ENCODE data around the gene LTA4H. TPM values are rescaled to one million over a fixed set of nuclear protein-coding genes. Genes with fewer than 3 reads are reported as not detected.

Gene LTA4H
- total RNA-seq, 4 donors from 2014 or later = 66.0 to 84.7 (median 75.5) TPM

GRCh38 chr12:96006727-96007126, 28.7 kb downstream of the LTA4H start:
- H3K4me3 ChIP-seq (ENCODE audit: low read depth, poor library complexity, severe bottlenecking) = no peak overlapping the region
- DNase-seq (ENCODE audit: low spot score in 2 of 2) = no peak
- intact Hi-C loops (cut with DNase I; ENCODE audit: low total_unique reads) = no loop called here
- TF ChIP-seq, protein P1, sequence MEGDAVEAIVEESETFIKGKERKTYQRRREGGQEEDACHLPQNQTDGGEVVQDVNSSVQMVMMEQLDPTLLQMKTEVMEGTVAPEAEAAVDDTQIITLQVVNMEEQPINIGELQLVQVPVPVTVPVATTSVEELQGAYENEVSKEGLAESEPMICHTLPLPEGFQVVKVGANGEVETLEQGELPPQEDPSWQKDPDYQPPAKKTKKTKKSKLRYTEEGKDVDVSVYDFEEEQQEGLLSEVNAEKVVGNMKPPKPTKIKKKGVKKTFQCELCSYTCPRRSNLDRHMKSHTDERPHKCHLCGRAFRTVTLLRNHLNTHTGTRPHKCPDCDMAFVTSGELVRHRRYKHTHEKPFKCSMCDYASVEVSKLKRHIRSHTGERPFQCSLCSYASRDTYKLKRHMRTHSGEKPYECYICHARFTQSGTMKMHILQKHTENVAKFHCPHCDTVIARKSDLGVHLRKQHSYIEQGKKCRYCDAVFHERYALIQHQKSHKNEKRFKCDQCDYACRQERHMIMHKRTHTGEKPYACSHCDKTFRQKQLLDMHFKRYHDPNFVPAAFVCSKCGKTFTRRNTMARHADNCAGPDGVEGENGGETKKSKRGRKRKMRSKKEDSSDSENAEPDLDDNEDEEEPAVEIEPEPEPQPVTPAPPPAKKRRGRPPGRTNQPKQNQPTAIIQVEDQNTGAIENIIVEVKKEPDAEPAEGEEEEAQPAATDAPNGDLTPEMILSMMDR (IDR thresholded peaks at IDR 0.05) = no peak
- no peak for TF ChIP-seq POLR2A (IDR thresholded peaks at IDR 0.05)
- WGBS, 2 donors = 89 to 95% methylated on average over 1 of the region's 1 CpG

DNA sequence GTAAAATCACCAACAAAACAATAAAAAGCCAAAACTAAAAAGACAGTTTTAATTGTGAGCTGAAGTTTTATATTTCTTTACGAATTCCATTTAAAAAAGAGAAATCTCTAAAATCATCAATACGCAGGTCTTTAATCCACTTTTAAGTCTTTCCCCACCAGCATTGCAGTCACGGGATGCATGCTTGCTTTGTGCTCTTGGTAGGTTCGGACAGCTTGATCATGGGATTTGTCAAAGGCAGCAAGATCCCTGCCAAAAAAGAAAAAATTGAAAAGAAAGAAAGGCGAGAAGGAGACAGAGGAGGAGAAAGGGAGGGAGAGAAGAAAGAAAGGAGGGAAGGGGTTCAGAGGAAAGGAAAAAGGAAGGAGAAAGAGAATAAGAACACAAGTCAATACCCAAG, 34.5 kb downstream of the LTA4H start:
- no peak for TF ChIP-seq POLR2A (IDR thresholded peaks at IDR 0.05)
- TF ChIP-seq, protein P1 (IDR thresholded peaks at IDR 0.05) = no peak
- H3K4me3 ChIP-seq (ENCODE audit: low read depth, poor library complexity, severe bottlenecking) = no peak overlapping the region
- no peak for DNase-seq (ENCODE audit: low spot score in 2 of 2)
- WGBS, 2 donors = 81 to 89% methylated on average over 5 of the region's 5 CpGs
- intact Hi-C loops (cut with DNase I; ENCODE audit: low total_unique reads) = no loop called here

DNA sequence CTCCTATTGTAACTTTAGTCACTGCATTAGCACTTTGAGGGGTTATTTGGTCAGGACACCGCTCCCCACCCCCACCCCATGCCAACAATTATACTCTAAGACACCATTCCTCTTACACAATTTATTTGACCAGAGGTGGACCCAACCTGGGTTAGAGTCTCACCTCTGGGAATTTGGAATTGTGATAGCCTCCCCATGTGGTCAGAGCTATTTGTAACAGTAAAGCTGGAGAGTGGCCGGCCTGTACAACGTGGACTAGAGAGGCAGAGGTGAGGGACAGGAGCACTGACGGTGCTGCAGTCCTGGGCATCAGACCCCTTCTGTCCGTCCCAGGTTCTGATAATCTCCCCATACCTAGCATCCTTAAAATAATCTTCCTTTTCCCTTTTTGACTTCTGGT, 35.9 kb downstream of the LTA4H start:
- no peak for DNase-seq (ENCODE audit: low spot score in 2 of 2)
- 86 to 91% methylated on average over 5 of the region's 5 CpGs for WGBS, 2 donors
- H3K4me3 ChIP-seq (ENCODE audit: low read depth, poor library complexity, severe bottlenecking) = no peak overlapping the region
- TF ChIP-seq, protein P1 (IDR thresholded peaks at IDR 0.05) = no peak
- TF ChIP-seq POLR2A (IDR thresholded peaks at IDR 0.05) = no peak
- intact Hi-C loops (cut with DNase I; ENCODE audit: low total_unique reads) = loop anchor here (5.0 kb wide), 1 partner anchor 182 kb away; no protein-coding TSS in a partner anchor

DNA sequence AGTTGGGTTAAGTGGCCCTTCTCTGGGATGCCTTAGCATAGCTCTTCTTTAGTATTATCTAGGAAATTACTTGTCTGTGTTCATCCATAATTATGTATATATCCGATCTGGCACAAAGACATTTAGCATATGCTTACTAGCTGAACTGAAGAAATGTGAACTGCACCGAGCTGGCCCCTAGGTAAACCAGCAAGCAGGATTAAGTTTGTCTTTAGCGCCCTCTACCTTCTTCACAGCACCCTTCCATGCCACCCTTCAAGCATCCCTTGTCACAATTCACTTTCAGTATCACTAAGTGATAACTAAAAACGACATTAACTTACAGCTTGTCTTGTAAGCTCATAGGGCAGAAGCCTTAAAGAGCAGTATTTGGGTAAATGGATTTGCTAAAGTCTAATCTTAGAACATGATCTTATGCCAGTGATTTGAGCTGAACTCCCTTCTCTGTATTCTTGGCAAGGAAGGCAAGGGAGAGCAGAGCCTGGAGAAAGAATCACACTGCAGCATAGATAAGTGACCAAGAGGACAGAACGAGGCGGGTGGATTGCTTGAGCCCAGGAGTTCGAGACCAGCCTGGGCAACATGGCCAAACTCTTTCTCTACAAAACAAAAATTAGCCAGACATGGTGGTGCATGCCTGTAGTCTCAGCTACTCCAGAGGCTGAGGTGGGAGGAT, 36.6 kb downstream of the LTA4H start:
- TF ChIP-seq, protein P1 (IDR thresholded peaks at IDR 0.05) = no peak
- no peak for TF ChIP-seq POLR2A (IDR thresholded peaks at IDR 0.05)
- H3K4me3 ChIP-seq (ENCODE audit: low read depth, poor library complexity, severe bottlenecking) = no peak overlapping the region
- 36 to 41% methylated on average over 7 of the region's 7 CpGs for WGBS, 2 donors
- no peak for DNase-seq (ENCODE audit: low spot score in 2 of 2)
- intact Hi-C loops (cut with DNase I; ENCODE audit: low total_unique reads) = loop anchor here (5.0 kb wide), 1 partner anchor 181 kb away; no protein-coding TSS in a partner anchor

- TF ChIP-seq POLR2A (IDR thresholded peaks at IDR 0.05) = no peak
- TF ChIP-seq, protein P1 (IDR thresholded peaks at IDR 0.05) = no peak
- intact Hi-C loops (cut with DNase I; ENCODE audit: low total_unique reads) = loop anchor here (5.0 kb wide), 1 partner anchor 181 kb away; no protein-coding TSS in a partner anchor
- no peak overlapping the region for H3K4me3 ChIP-seq (ENCODE audit: low read depth, poor library complexity, severe bottlenecking)
- DNase-seq (ENCODE audit: low spot score in 2 of 2) = no peak
- 80 to 85% methylated on average over 5 of the region's 5 CpGs for WGBS, 2 donors
Observed at GRCh38 chr12:95997911-95998510, 37.4 kb downstream of the LTA4H start.
